Right atrium auricular region (tissue), 2 donors: Measurements from ENCODE around the gene ARHGEF33. TPM values are rescaled to one million over a fixed set of nuclear protein-coding genes. Genes with fewer than 3 reads are reported as not detected.

ENCODE experiments used
- total RNA-seq, 2 donors: library from RNA; depleted of rRNA; stranded (reverse); fragments of >200 nt; gene quantifications; one replicate each; pipeline ENCODE4 v1.1.0, GENCODE V29; 2016

The ARHGEF33 gene
- total RNA-seq, 2 donors from 2014 or later, result 0.24 to 1.0 TPM

Other genes starting within 250 kb of the ARHGEF33 start
- gene GALM, start 223.8 kb upstream of the ARHGEF33 start, total RNA-seq, result 10 to 100 TPM; 13.9 to 17.9 TPM
- 10 to 100 TPM; 32.1 to 44.3 TPM for gene SRSF7, start 138.5 kb upstream of the ARHGEF33 start, total RNA-seq
- gene GEMIN6, start 111.7 kb upstream of the ARHGEF33 start, total RNA-seq, result 1 to 10 TPM; 2.2 to 3.9 TPM
- 1 to 10 TPM; 6.9 to 7.2 TPM for gene DHX57, start 13.9 kb upstream of the ARHGEF33 start, total RNA-seq
- 10 to 100 TPM; 14.8 to 18.4 TPM for gene MORN2, start 13.9 kb upstream of the ARHGEF33 start, total RNA-seq
- 10 to 100 TPM; 15.3 to 21.3 TPM for gene SOS1, start 231.2 kb downstream of the ARHGEF33 start, total RNA-seq